ENCODE data around the gene GNAL.

- TF ChIP-seq POLR2AphosphoS5 (IDR thresholded peaks at IDR 0.05; ENCODE audit: borderline replicate concordance, low read depth, low read length) (no peak), EZH2 (IDR thresholded peaks at IDR 0.05) (no peak), FOXP2 (optimal IDR thresholded peaks at IDR 0.05; ENCODE audit: control extremely low read depth, extremely low read length, insufficient read depth) (no peak)
Observed at GRCh38 chr18:11809895-11810294, 120.8 kb downstream of the GNAL start.
